IPS-NIHi11 (cell line): Measurements from ENCODE around the gene ING3.

Source experiments
- DNase-seq: peaks from one replicate; pipeline ENCODE4 v3.0.0; 2012; ENCODE audit warnings: mixed read lengths, low spot score

The ING3 gene, protein sequence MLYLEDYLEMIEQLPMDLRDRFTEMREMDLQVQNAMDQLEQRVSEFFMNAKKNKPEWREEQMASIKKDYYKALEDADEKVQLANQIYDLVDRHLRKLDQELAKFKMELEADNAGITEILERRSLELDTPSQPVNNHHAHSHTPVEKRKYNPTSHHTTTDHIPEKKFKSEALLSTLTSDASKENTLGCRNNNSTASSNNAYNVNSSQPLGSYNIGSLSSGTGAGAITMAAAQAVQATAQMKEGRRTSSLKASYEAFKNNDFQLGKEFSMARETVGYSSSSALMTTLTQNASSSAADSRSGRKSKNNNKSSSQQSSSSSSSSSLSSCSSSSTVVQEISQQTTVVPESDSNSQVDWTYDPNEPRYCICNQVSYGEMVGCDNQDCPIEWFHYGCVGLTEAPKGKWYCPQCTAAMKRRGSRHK

GRCh38 chr7:120950539-120951308 lies at the start of gene ING3:
Gene ING3 (plus strand): TSS chr7:120950777. CDS start chr7:120950897, 120 bp downstream.
- DNase-seq: peak; percentile 89

DNA sequence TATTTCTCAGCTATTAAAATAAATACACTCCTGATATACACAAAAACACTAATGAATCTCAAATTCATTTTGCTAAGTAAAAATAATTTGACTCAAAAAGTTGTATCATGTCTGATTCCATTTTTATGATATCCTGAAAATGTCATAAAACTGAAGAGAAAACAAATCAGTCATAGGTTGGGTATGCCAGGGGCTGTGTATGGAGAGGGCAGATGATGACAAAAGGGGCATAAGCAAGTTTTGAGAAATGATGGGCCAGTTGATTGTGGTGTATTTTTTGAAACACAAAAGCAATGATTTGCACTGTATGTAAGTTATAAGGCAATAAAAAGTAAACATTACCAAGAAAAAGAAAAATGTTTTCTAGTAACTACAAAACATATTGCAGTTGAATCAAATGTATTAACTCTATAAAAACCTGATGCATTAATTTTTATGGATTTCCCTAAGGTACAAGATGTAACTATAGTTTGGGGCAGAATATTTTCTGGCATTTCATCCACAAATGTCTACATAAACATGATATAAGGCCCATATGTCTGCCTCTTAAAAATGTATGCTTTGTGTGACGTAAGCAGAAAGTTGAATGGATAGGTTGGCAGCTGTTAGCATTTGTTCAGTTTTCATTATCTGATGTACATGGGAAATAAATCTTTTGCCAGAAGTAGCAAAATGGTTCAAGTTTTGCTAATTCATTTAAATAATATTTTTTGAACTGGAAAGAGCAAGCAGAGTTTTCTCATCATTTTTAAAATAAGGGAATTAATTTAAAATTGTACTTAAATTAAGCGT lies 35.1 kb upstream of the ING3 start:
- no peak for DNase-seq

DNA sequence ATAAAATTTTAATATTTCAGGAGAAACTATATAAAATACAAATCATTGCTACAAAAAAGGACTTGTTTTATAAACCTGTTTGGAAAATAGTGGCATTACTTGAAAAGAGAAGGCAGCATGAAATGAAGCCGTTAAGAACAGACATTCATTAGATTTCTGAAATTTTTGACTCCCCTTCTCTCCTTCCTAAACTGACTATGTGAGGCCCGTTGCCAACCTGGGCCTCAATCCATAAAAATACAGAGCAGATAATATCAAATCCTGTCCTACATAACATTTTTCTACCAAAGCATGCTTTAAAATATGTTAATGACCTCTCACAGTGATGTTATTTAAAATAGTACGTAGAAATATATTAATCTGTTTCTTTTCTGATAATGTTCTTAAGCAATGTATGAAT lies 34.5 kb upstream of the ING3 start:
- no peak for DNase-seq

DNA sequence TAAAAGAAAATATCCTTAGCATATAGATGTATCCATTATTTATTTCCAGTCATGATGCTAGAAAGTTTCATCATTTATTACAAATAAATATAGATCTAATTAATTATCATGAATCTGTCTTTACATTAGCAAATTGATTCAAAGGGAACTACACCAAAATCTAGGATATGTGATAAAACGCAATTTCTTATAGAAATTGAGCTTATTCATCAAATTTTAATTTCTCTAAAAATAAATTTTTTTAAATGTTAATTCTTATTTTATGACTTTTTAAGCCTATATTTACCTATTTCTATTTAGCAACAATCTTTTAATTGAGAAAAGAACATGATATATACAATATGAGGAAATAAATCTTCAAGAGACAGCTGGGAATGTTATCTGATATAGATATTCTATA lies 34.0 kb upstream of the ING3 start:
- DNase-seq: no peak

- no peak for DNase-seq
Measured at GRCh38 chr7:120919466-120919865, 31.1 kb upstream of the ING3 start.

DNA sequence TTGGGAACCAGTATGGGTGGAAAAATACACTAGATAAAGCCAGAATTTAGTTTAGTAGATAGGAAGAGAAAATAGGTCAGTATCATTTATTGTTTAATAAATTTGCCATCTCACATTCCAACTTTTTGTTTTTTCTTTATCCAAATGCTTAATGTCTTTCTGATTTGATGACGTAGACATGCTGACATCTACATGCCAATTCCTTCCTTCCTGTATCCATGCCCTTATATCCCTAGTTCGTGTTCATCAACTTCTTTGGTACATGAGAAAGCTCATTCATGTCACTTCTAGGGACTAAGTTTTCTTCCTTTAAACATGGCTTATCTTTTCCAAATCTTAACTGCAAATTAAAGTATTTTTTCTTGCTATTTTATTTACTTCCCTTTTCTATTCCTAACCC lies 30.5 kb upstream of the ING3 start:
- no peak for DNase-seq

DNA sequence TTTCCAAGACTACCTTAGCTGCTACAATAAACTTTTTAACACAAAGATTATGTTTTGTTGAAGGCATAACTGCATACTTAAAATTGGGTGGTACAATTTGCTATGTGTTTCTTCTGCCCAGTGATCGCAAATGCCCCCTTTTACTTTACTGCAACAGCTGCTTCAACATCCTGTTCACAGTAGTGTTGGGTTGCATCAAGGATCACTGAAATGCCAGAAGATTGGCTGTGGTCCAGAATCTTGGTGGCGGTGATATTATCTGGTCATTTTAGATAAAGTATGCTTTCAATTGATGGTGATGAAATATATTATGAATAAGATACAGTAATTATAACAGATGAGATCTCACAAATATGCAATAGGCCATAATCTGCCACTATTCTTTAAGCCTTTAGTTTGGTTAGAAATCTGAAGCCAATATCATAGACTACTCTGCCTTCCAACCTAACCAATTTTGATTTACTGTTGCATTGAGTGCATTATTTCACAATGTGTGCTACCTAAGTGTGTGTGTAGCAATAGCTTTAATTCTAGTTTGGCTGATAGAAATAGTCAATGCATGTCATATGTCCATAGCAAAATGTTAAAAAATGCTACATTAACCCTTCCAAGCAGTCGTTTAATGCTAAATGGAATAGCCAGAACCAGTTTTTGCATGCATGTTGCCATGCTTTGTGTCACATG lies 29.8 kb upstream of the ING3 start:
- DNase-seq: no peak

GRCh38 chr7:120924837-120925236 lies 25.7 kb upstream of the ING3 start:
- DNase-seq: no peak

DNA sequence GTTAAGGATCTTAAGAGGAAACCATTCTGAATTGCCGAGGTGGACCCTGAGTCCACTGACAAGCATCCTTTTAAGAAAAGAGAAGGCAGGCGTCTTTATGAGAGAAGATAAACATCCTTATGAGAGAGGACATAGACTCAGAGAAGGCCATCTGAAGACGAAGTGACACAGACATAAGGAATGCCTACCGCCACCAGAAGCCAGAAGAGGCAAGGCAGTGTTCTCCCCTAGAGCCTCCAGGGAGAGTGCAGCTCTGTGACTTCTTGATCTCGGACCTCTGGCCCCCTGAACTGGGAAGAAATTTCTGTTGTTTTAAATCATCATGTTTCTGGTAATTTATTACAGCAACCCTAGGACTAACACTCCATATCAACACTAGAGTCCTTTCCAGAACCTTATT lies 25.2 kb upstream of the ING3 start:
- no peak for DNase-seq

DNA sequence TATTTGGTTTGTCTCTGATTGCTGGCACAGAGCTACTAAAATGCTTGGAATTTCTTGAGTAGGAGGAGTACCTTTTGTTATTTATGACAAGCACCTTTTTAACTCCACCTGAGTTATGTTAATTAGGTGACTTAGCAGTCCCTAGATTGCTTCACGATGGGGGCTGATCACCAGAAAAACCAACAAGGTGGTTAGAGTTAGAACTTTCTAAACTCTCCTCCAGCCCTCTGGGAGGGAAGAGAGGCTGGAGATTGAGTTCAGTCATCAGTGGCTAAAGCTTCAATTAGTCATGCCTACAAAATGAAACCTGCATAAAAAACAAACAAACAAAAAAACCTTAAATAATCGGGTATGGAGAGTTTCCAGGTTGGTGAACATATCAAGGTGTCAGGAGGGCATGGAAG lies 23.6 kb upstream of the ING3 start:
- peak; percentile 20 for DNase-seq

GRCh38 chr7:120927454-120928103 lies 23.0 kb upstream of the ING3 start:
- DNase-seq: no peak

DNA sequence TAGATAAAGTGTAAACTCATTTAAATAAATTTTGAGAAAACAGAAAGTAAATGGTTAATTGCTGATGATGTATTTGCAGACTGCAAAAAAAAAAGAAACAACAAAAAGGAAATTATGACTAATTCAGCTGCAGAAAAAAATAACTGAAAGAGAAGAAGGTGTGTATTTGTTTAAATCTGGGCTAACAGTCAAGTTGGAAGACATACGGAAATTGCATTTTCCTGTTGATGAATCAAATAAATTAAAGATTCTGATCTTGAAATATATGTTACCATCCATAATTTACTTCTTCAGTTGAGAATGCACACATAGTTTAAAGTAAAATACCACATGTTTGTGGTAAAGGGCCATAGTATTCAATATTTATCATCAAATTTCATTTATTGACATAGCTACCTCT lies 19.3 kb upstream of the ING3 start:
- DNase-seq: no peak

- DNase-seq: no peak
Measured at GRCh38 chr7:120933475-120933874, 17.1 kb upstream of the ING3 start.

GRCh38 chr7:120939345-120939744 lies 11.2 kb upstream of the ING3 start:
- DNase-seq: no peak

- no peak for DNase-seq
Measured at GRCh38 chr7:120941064-120941463, 9.5 kb upstream of the ING3 start.

GRCh38 chr7:120941856-120942255 lies 8.7 kb upstream of the ING3 start:
- DNase-seq: no peak

DNA sequence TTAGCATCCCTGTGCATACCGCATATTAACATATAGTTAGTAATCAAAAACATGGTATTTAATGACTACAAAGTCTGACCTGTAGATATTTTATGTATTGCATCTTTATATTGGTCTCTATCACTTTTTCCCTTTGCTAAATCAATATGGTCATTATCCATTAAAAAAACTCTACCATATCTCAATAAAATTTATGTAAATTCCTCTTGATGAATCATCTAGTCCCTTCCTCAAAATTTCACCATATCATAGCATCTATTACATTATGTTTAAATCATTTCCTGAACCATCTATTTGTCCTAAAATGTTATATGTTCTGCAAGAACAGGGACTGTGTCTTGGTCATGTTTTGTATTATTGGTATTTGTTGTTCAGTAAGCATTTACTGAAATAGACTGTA lies 7.7 kb upstream of the ING3 start:
- DNase-seq: no peak

- no peak for DNase-seq
Measured at GRCh38 chr7:120944826-120945562, 5.6 kb upstream of the ING3 start.

- no peak for DNase-seq
Measured at GRCh38 chr7:120947980-120948379, 2.6 kb upstream of the ING3 start.

DNA sequence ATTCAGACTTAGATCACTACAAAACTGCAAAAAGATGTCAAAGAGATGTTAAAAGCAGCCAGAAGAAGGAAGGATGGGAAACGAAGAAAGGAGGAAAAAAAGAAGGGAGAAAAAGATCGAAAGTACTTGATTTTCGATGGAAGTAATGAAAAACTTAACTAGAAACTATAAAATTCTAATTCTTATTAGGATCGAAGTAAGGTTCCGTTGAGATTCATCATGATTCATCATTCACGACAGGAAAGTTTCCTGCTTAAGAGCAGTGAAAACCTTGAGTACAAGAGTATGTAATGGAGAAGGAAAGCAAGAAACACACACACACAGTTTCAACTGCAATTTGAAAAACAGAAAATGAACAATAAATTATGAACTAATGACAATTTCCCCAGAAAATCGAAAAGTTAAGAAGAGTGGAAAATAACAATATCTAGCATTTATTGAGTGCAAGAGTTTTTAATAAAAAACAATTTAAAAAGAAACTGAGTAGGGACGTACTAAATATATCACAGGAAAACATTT lies 1.1 kb upstream of the ING3 start:
- DNase-seq: no peak
